GM12874 (cell line): ENCODE results near the gene CACNA1G.

Source experiments
- CTCF ChIP-seq: IDR thresholded peaks from 2 replicates; pipeline ENCODE4 v1.5.1; 2011; ENCODE audit warnings: low read depth, mild to moderate bottlenecking, control low read depth, low read length, moderate library complexity; ENCODE audit not compliant: insufficient read depth

CACNA1G gene

GRCh38 chr17:50550661-50551432 lies 9.7 kb upstream of the CACNA1G start:
- peak; percentile 64 for TF ChIP-seq CTCF

- TF ChIP-seq CTCF, result no peak
Observed at GRCh38 chr17:50551433-50551815, 9.1 kb upstream of the CACNA1G start.

- no peak for TF ChIP-seq CTCF
Observed at GRCh38 chr17:50551884-50552283, 8.6 kb upstream of the CACNA1G start.

- TF ChIP-seq CTCF, result no peak
Observed at GRCh38 chr17:50554201-50554600, 6.3 kb upstream of the CACNA1G start.

- no peak for TF ChIP-seq CTCF
Observed at GRCh38 chr17:50556803-50557202, 3.7 kb upstream of the CACNA1G start.

GRCh38 chr17:50557630-50558029 lies 2.9 kb upstream of the CACNA1G start:
- no peak for TF ChIP-seq CTCF

- TF ChIP-seq CTCF, result no peak
Observed at GRCh38 chr17:50558091-50558490, 2.4 kb upstream of the CACNA1G start.
